ENCODE results near the gene PLD5. TPM values are rescaled to one million over a fixed set of nuclear protein-coding genes. Genes with fewer than 3 reads are reported as not detected.

Gene PLD5
- total RNA-seq, 1 experiment from 2014 or later = 9.2 TPM

DNA sequence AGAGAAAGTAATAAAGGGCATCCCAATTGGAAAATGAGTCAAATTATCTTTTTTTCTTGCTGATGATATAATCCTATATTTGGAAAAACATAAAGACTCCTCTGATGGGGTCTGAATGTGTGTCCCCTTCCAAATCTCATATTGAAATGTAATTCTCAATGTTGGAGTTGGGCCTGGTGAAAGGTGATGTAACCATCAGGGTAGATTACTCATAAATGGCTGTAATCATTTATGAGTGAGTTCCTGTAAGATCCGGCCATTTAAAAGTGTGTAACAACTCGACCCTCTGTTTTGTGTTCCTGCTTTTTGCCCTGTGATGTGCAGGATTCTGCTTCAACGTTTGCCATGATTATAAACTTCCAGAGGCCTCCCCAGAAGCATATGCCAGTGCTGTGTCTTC, 481.3 kb downstream of the PLD5 start:
- Histone ChIP-seq H3K27me3 (replicated peaks; ENCODE audit: insufficient read depth, low read depth, low read length, poor library complexity) (no peaks in the 10 kb centered on the region), H3K36me3 (ENCODE audit: insufficient read depth, low read length, poor library complexity, severe bottlenecking) (no peaks in the 10 kb centered on the region), H3K4me3 (ENCODE audit: low read depth, low read length, poor library complexity, severe bottlenecking) (no peak overlapping the region), H3K9me3 (ENCODE audit: low read depth, low read length, poor library complexity, severe bottlenecking) (no peaks in the 10 kb centered on the region), H3K27ac (ENCODE audit: low read depth, low read length, poor library complexity, severe bottlenecking) (no peak overlapping the region), H3K4me1 (ENCODE audit: insufficient read depth, low read length, poor library complexity, severe bottlenecking) (no peaks in the 10 kb centered on the region)
- CTCF ChIA-PET = no interaction called here
- no TSS peak for BruUV-seq (replicated peaks)
- TF ChIP-seq, protein P1, sequence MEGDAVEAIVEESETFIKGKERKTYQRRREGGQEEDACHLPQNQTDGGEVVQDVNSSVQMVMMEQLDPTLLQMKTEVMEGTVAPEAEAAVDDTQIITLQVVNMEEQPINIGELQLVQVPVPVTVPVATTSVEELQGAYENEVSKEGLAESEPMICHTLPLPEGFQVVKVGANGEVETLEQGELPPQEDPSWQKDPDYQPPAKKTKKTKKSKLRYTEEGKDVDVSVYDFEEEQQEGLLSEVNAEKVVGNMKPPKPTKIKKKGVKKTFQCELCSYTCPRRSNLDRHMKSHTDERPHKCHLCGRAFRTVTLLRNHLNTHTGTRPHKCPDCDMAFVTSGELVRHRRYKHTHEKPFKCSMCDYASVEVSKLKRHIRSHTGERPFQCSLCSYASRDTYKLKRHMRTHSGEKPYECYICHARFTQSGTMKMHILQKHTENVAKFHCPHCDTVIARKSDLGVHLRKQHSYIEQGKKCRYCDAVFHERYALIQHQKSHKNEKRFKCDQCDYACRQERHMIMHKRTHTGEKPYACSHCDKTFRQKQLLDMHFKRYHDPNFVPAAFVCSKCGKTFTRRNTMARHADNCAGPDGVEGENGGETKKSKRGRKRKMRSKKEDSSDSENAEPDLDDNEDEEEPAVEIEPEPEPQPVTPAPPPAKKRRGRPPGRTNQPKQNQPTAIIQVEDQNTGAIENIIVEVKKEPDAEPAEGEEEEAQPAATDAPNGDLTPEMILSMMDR (conservative IDR thresholded peaks at IDR 0.05; ENCODE audit: low read depth, low read length) = no peak
- no peak for TF ChIP-seq EZH2 (IDR thresholded peaks at IDR 0.05; ENCODE audit: borderline replicate concordance, low read depth, low read length, poor library complexity, severe bottlenecking)
- POLR2A ChIA-PET (ENCODE audit: low non-redundant PET) = no interaction called here
- no peak for DNase-seq (ENCODE audit: low spot score)
- intact Hi-C loops (cut with micrococcal nuclease; ENCODE audit: unreplicated experiment) = no loop called here

DNA sequence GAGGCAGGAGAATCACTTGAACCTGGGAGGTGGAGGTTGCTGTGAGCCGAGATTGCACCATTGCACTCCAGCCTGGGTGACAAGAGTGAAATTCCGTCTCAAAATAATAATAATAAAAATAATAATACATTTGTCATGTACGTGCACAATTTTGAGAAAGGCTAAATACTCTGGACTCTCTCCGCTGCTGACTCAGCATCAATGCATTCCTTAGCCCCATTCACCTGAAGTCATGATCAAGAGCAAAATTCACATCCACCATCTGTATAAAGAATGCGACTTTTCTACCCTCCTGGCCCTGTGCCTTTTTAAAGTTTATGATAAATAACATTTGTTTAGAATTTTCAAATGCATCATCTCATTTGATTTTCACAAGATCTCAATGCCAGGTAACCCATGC, 490.1 kb downstream of the PLD5 start:
- no peaks in the 10 kb centered on the region for H3K36me3 ChIP-seq (ENCODE audit: insufficient read depth, low read length, poor library complexity, severe bottlenecking)
- no peak for DNase-seq (ENCODE audit: low spot score)
- H3K27me3 ChIP-seq (replicated peaks; ENCODE audit: insufficient read depth, low read depth, low read length, poor library complexity) = no peaks in the 10 kb centered on the region
- POLR2A ChIA-PET (ENCODE audit: low non-redundant PET) = no interaction called here
- H3K4me1 ChIP-seq (ENCODE audit: insufficient read depth, low read length, poor library complexity, severe bottlenecking) = no peaks in the 10 kb centered on the region
- CTCF ChIA-PET = no interaction called here
- BruUV-seq (replicated peaks) = no TSS peak
- H3K4me3 ChIP-seq (ENCODE audit: low read depth, low read length, poor library complexity, severe bottlenecking) = no peak overlapping the region
- TF ChIP-seq, protein P1 (conservative IDR thresholded peaks at IDR 0.05; ENCODE audit: low read depth, low read length) = no peak
- no peak for TF ChIP-seq EZH2 (IDR thresholded peaks at IDR 0.05; ENCODE audit: borderline replicate concordance, low read depth, low read length, poor library complexity, severe bottlenecking)
- no peak overlapping the region for H3K27ac ChIP-seq (ENCODE audit: low read depth, low read length, poor library complexity, severe bottlenecking)
- intact Hi-C loops (cut with micrococcal nuclease; ENCODE audit: unreplicated experiment) = no loop called here
- H3K9me3 ChIP-seq (ENCODE audit: low read depth, low read length, poor library complexity, severe bottlenecking) = no peaks in the 10 kb centered on the region

DNA sequence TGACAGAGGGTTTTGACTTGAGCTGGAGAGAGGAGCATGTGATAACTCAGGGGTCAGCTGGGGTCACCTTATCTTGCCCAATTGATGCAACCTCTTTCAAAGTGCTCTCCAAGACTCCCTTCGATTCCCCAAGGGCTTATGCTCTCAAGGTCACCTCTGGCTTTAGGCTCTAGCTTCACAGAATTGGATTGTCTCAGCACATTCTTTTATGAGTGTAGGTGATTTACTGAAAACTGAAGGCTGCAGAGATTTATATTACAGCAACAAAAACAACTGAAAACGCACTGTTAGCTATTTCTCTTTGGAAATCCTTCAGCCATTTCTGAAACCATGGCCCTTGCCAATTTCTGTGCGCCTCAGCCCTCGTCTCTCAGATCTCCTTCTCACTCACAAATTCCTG, 491.1 kb downstream of the PLD5 start:
- no TSS peak for BruUV-seq (replicated peaks)
- DNase-seq (ENCODE audit: low spot score) = no peak
- Histone ChIP-seq H3K36me3 (ENCODE audit: insufficient read depth, low read length, poor library complexity, severe bottlenecking) (no peaks in the 10 kb centered on the region), H3K27ac (ENCODE audit: low read depth, low read length, poor library complexity, severe bottlenecking) (no peak overlapping the region), H3K4me1 (ENCODE audit: insufficient read depth, low read length, poor library complexity, severe bottlenecking) (no peaks in the 10 kb centered on the region), H3K9me3 (ENCODE audit: low read depth, low read length, poor library complexity, severe bottlenecking) (no peaks in the 10 kb centered on the region), H3K27me3 (replicated peaks; ENCODE audit: insufficient read depth, low read depth, low read length, poor library complexity) (no peaks in the 10 kb centered on the region), H3K4me3 (ENCODE audit: low read depth, low read length, poor library complexity, severe bottlenecking) (no peak overlapping the region)
- intact Hi-C loops (cut with micrococcal nuclease; ENCODE audit: unreplicated experiment) = no loop called here
- CTCF ChIA-PET = no interaction called here
- POLR2A ChIA-PET (ENCODE audit: low non-redundant PET) = no interaction called here
- no peak for TF ChIP-seq EZH2 (IDR thresholded peaks at IDR 0.05; ENCODE audit: borderline replicate concordance, low read depth, low read length, poor library complexity, severe bottlenecking)
- TF ChIP-seq, protein P1 (conservative IDR thresholded peaks at IDR 0.05; ENCODE audit: low read depth, low read length) = no peak
